HepG2 (cell line): Measurements from ENCODE around the gene WDR35. TPM values are rescaled to one million over a fixed set of nuclear protein-coding genes. Genes with fewer than 3 reads are reported as not detected.

Experiments used
- ATAC-seq: fragments of 200-7000 bp; cut with Tn5 transposase; 3 replicates; pipeline ENCODE4 v1.9.1; 2020; ENCODE audit warnings: mild to moderate bottlenecking, moderate library complexity
- BruUV-seq: library from RNA; stranded (reverse); fragments of 400-500 nt; replicated peaks from 2 replicates; lab custom pipeline; 2021; lab: Mats Ljungman, UMichigan
- CTCF ChIA-PET: fragments of 300-600 bp; formaldehyde crosslinking; extraction: SDS; loops from one replicate; lab custom pipeline; 2021; ENCODE audit warnings: low total read pairs, inconsistent platforms, low intra/inter-chr PET ratio; lab: Yijun Ruan, JAX
- POLR2A ChIA-PET: fragments of 350-600 bp; sonication (Branson Sonifier 250); formaldehyde crosslinking; loops from one replicate; lab custom pipeline; 2020; ENCODE audit warnings: antibody characterized with exemption, inconsistent platforms; lab: Yijun Ruan, JAX
- DNase-seq: peaks from one replicate; pipeline ENCODE4 v3.0.0-alpha.2; 2015; ENCODE audit warnings: low spot score
- FAIRE-seq: peaks from 3 replicates; lab custom pipeline; 2011; peaks lifted over from hg19 to GRCh38; lab: Jason Lieb, UNC
- H2AFZ ChIP-seq: one replicate; pipeline ENCODE4 v1.6.1; 2011; ENCODE audit warnings: low read length, inconsistent platforms
- H3K27ac ChIP-seq: fragments of 300-600 bp; 3 replicates; pipeline ENCODE4 v1.8.0; 2011; ENCODE audit warnings: mixed run types, mild to moderate bottlenecking, mixed read lengths, low read length, inconsistent platforms; ENCODE audit not compliant: insufficient read depth; ENCODE audit errors: extremely low read length
- H3K27me3 ChIP-seq, 2 experiments: fragments of 200-600 bp in 1 of 2; 2 replicates in 1 of 2; 3 replicates in 1 of 2; pipeline versions ENCODE4 v1.6.0 to v1.8.0; 2011; ENCODE audit warnings: low read length in 2 of 2, mild to moderate bottlenecking in 2 of 2, moderate library complexity in 2 of 2, inconsistent platforms in 1 of 2; ENCODE audit not compliant: insufficient read depth in 2 of 2, control insufficient read depth in 1 of 2
- H3K36me3 ChIP-seq, 2 experiments: fragments of 200-600 bp in 1 of 2; replicated peaks in 1 of 2; 2 replicates in 1 of 2; 3 replicates in 1 of 2; pipeline versions ENCODE4 v1.5.1 to v1.8.0; 2011; ENCODE audit warnings: low read length in 2 of 2, inconsistent platforms in 1 of 2; ENCODE audit not compliant: insufficient read depth in 2 of 2, control insufficient read depth in 1 of 2
- H3K4me1 ChIP-seq: 2 replicates; pipeline ENCODE4 v1.5.1; 2012; ENCODE audit warnings: low read length, inconsistent platforms; ENCODE audit not compliant: insufficient read depth
- H3K4me2 ChIP-seq: 2 replicates; pipeline ENCODE4 v1.6.0; 2011; ENCODE audit warnings: low read depth, low read length, inconsistent platforms
- H3K4me3 ChIP-seq, 3 experiments: fragments of 200-600 bp in 1 of 3; sonication (generic), shearing (Covaris generic) in 1 of 3; replicated peaks in 1 of 3; 2 replicates each; pipeline ENCODE4 v1.5.1; 2011 to 2016; ENCODE audit warnings: low read length in 3 of 3, inconsistent platforms in 2 of 3, low read depth in 2 of 3, mild to moderate bottlenecking in 2 of 3, control low read depth in 1 of 3, mixed read lengths in 1 of 3; ENCODE audit not compliant: insufficient read depth in 1 of 3
- H3K79me2 ChIP-seq: one replicate; pipeline ENCODE4 v1.6.1; 2011; ENCODE audit warnings: low read length, inconsistent platforms; ENCODE audit not compliant: insufficient read depth
- H3K9ac ChIP-seq: 2 replicates; pipeline ENCODE4 v1.6.0; 2011; ENCODE audit warnings: mild to moderate bottlenecking, low read depth, low read length, inconsistent platforms; ENCODE audit not compliant: insufficient read depth
- H3K9me3 ChIP-seq: 2 replicates; pipeline ENCODE4 v1.5.1; 2012; ENCODE audit warnings: mild to moderate bottlenecking, low read length
- H4K20me1 ChIP-seq: 2 replicates; pipeline ENCODE4 v1.6.0; 2011; ENCODE audit warnings: inconsistent platforms, mild to moderate bottlenecking, low read length, moderate library complexity; ENCODE audit not compliant: insufficient read depth
- ARID2 ChIP-seq: sonication (generic); formaldehyde crosslinking; IDR thresholded peaks from 2 replicates; pipeline ENCODE4 v1.8.1; 2022; ENCODE audit warnings: mild to moderate bottlenecking, missing genetic modification reagents, borderline replicate concordance
- CTCF ChIP-seq: sonication (generic); formaldehyde crosslinking; IDR thresholded peaks from 2 replicates; pipeline ENCODE4 v1.5.0; 2020; ENCODE audit warnings: mild to moderate bottlenecking, missing genetic modification reagents, moderate library complexity
- FOSL2 ChIP-seq: sonication (generic); formaldehyde crosslinking; IDR thresholded peaks from 2 replicates; pipeline ENCODE4 v1.4.0; 2020; ENCODE audit warnings: missing genetic modification reagents
- HOMEZ ChIP-seq: IDR thresholded peaks from 2 replicates; pipeline ENCODE4 v1.6.1; 2016; ENCODE audit warnings: low read depth
- HOXA3 ChIP-seq: sonication (generic); formaldehyde crosslinking; IDR thresholded peaks from 2 replicates; pipeline ENCODE4 v1.5.0; 2020; ENCODE audit warnings: missing genetic modification reagents
- IKZF4 ChIP-seq: sonication (generic); formaldehyde crosslinking; IDR thresholded peaks from 2 replicates; pipeline ENCODE4 v1.5.1; 2020; ENCODE audit warnings: borderline replicate concordance, mild to moderate bottlenecking, low read depth, missing genetic modification reagents; ENCODE audit errors: not compliant biosample characterization
- IRF2 ChIP-seq: IDR thresholded peaks from 2 replicates; pipeline ENCODE4 v1.6.1; 2018; ENCODE audit warnings: missing genetic modification reagents, missing compliant biosample characterization
- KDM4B ChIP-seq: sonication (generic); formaldehyde crosslinking; IDR thresholded peaks from 2 replicates; pipeline ENCODE4 v1.4.0; 2020; ENCODE audit warnings: missing genetic modification reagents
- KLF16 ChIP-seq, 2 experiments: sonication (generic) in 1 of 2; formaldehyde crosslinking in 1 of 2; IDR thresholded peaks; 2 replicates each; pipeline versions ENCODE4 v1.6.1 to v1.8.0; 2016 to 2023; ENCODE audit warnings: missing genetic modification reagents in 2 of 2, missing compliant biosample characterization in 1 of 2
- NCOA1 ChIP-seq: sonication (generic); formaldehyde crosslinking; IDR thresholded peaks from 2 replicates; pipeline ENCODE4 v1.9.0; 2021; ENCODE audit warnings: missing genetic modification reagents
- RARG ChIP-seq: sonication (generic); formaldehyde crosslinking; IDR thresholded peaks from 2 replicates; pipeline ENCODE4 v1.4.0; 2020; ENCODE audit warnings: low read depth, mild to moderate bottlenecking, missing genetic modification reagents
- STAT5B ChIP-seq: sonication (generic); formaldehyde crosslinking; IDR thresholded peaks from 2 replicates; pipeline ENCODE4 v1.4.0; 2020; ENCODE audit warnings: missing genetic modification reagents
- ZNF10 ChIP-seq: sonication (generic); formaldehyde crosslinking; IDR thresholded peaks from 2 replicates; pipeline ENCODE4 v1.4.0; 2020; ENCODE audit warnings: mild to moderate bottlenecking, low read depth, missing genetic modification reagents, borderline replicate concordance
- ZNF557 ChIP-seq: sonication (generic); formaldehyde crosslinking; IDR thresholded peaks from 2 replicates; pipeline ENCODE4 v1.4.0; 2020; ENCODE audit warnings: missing genetic modification reagents
- ZNF558 ChIP-seq: sonication (generic); formaldehyde crosslinking; IDR thresholded peaks from 2 replicates; pipeline ENCODE4 v1.9.0; 2022; ENCODE audit warnings: mild to moderate bottlenecking, missing genetic modification reagents, borderline replicate concordance
- ZNF678 ChIP-seq: sonication (generic); formaldehyde crosslinking; IDR thresholded peaks from 2 replicates; pipeline ENCODE4 v1.4.0; 2020; ENCODE audit warnings: mild to moderate bottlenecking, missing genetic modification reagents
- ZNF784 ChIP-seq: sonication (generic); formaldehyde crosslinking; IDR thresholded peaks from 2 replicates; pipeline ENCODE4 v1.5.1; 2020; ENCODE audit warnings: missing genetic modification reagents, mild to moderate bottlenecking, borderline replicate concordance
- ZNF841 ChIP-seq: sonication (generic); formaldehyde crosslinking; IDR thresholded peaks from 2 replicates; pipeline ENCODE4 v1.8.1; 2023; ENCODE audit warnings: missing genetic modification reagents, borderline replicate concordance
- ZSCAN12 ChIP-seq: sonication (generic); formaldehyde crosslinking; IDR thresholded peaks from 2 replicates; pipeline ENCODE4 v1.9.0; 2021; ENCODE audit warnings: mild to moderate bottlenecking, missing genetic modification reagents
- ZSCAN5A ChIP-seq: sonication (generic); formaldehyde crosslinking; IDR thresholded peaks from 2 replicates; pipeline ENCODE4 v1.8.0; 2022; ENCODE audit warnings: mild to moderate bottlenecking, missing genetic modification reagents, borderline replicate concordance
- WGBS: methylation state at CpG from one replicate; pipeline ENCODE4 v1.1.6; 2017; ENCODE audit warnings: low lambda C conversion rate; 5-methylcytosine and 5-hydroxymethylcytosine counted together
- in situ Hi-C: cut with HindIII; loops from 2 replicates; pipeline ENCODE4 v1.10.0; 2017; ENCODE audit warnings: low pct_unique_long_range_greater_than_20kb; ENCODE audit not compliant: extremely low pct_ligation_motif_present
- intact Hi-C: fragments of 100-400 bp; cut with micrococcal nuclease; formaldehyde crosslinking; loops from one replicate; pipeline ENCODE4 v1.10.0; 2022; ENCODE audit not compliant: unreplicated experiment
- polyA plus RNA-seq, 8 experiments: library from polyadenylated mRNA; depleted of rRNA in 3 of 8; stranded (reverse) in 7 of 8; unstranded in 1 of 8; fragments of >200 nt; fragmentation: Illumina TruSeq in 4 of 8; extraction: Trizol in 4 of 8; gene quantifications; 2 replicates each; pipeline versions ENCODE4 v1.2.1 to v1.2.3, GENCODE V29; 2011 to 2016; ENCODE audit warnings: low read depth in 4 of 8, missing spikeins in 1 of 8, mixed read lengths in 1 of 8; ENCODE audit not compliant: insufficient read depth in 1 of 8
- total RNA-seq, 5 experiments: library from RNA; depleted of rRNA; stranded (reverse); fragments of >200 nt; fragmentation: Illumina TruSeq; extraction: Trizol; gene quantifications; 2 replicates each; pipeline ENCODE4 v1.2.3, GENCODE V29; 2016; ENCODE audit warnings: low read depth in 1 of 5

Gene WDR35
- total and polyA plus RNA-seq, 2 of the 13 experiments (the other 11 are each of a cell fraction or from before 2014, with no cell fraction given): 11.1 to 19.6 TPM

GRCh38 chr2:20005891-20006470 is 16.1 kb upstream of the WDR35 start:
- ATAC-seq (peak; percentile 60), DNase-seq (no peak), FAIRE-seq (no peak)
- intact Hi-C loops: no loop called here
- CTCF ChIA-PET: no interaction called here
- H3K27me3 ChIP-seq: no peaks in the 10 kb centered on the region; a peak in 1 of 5 replicates
- H3K36me3 ChIP-seq: peaks cover 15 to 26% of the 10 kb centered on the region in 2 experiments
- no peak overlapping the region; a peak in 1 of 6 replicates for H3K4me3 ChIP-seq
- POLR2A ChIA-PET: interaction anchor here (1.0 to 4.7 kb wide), 5 partner anchors 10 to 181 kb away, joined by 3 to 23 read pairs (median 3); partner anchors contain the start of gene WDR35
- H2AFZ ChIP-seq: no peak overlapping the region
- peaks cover 82% of the 10 kb centered on the region for H3K4me1 ChIP-seq
- no peak overlapping the region for H3K4me2 ChIP-seq
- H3K79me2 ChIP-seq: peaks cover 15% of the 10 kb centered on the region
- no peaks in the 10 kb centered on the region for H3K9me3 ChIP-seq
- no peaks in the 10 kb centered on the region for H4K20me1 ChIP-seq
- in situ Hi-C loops: no loop called here
- no TSS peak for BruUV-seq
- H3K9ac ChIP-seq: peak overlapping the region; percentile 9; the same call in 1 of the 2 replicates
- WGBS: 85% methylated on average over 16 of the region's 17 CpGs
- H3K27ac ChIP-seq: peak overlapping the region; percentile 59
- TF ChIP-seq ARID2 (CRISPR knock-in tag) (no peak), ZSCAN5A (CRISPR knock-in tag) (no peak), KLF16 (CRISPR knock-in tag; IDR thresholded peaks at IDR 0.05) (no peak), IRF2 (no peak), ZNF557 (no peak), ZNF10 (CRISPR knock-in tag) (no peak), HOMEZ (CRISPR knock-in tag) (peak; percentile 55; the same call in 1 of the 2 replicates), RARG (CRISPR knock-in tag) (no peak), IKZF4 (no peak), ZSCAN12 (no peak), STAT5B (CRISPR knock-in tag) (no peak), NCOA1 (CRISPR knock-in tag) (no peak), CTCF (peak; percentile 20), KDM4B (no peak), ZNF841 (CRISPR knock-in tag) (no peak), HOXA3 (0 out of 2 replicates have a peak, but pooled peaks have one; percentile 57), ZNF678 (CRISPR knock-in tag) (no peak), FOSL2 (no peak), ZNF558 (CRISPR knock-in tag) (no peak), ZNF784 (CRISPR knock-in tag) (no peak)
